Esophagus squamous epithelium (tissue), 4 donors: ENCODE measurements around the gene DNAJC24.

ENCODE experiments used
- CTCF ChIP-seq, 6 experiments: fragments of 450-650 bp in 4 of 6; fragments of 200-600 bp in 2 of 6; sonication (generic) in 2 of 6; IDR thresholded peaks; one replicate each; pipeline ENCODE4 v1.5.1; 2016 to 2019; ENCODE audit warnings: antibody characterized with exemption in 6 of 6, mild to moderate bottlenecking in 4 of 6, moderate library complexity in 4 of 6
- POLR2A ChIP-seq, 4 donors: fragments of 450-650 bp; IDR thresholded peaks; one replicate each; pipeline ENCODE4 v1.6.1; 2017; ENCODE audit warnings: antibody characterized with exemption in 4 of 4, mild to moderate bottlenecking in 4 of 4, moderate library complexity in 3 of 4

- TF ChIP-seq CTCF (IDR thresholded peaks at IDR 0.05) (no peak), POLR2A (IDR thresholded peaks at IDR 0.05) (no peak)
Observed at GRCh38 chr11:31421820-31422219, 52.2 kb downstream of the DNAJC24 start.
